Loucy (cell line): ENCODE data around the gene HDAC10.

Experiments
- CTCF ChIP-seq: fragments of 200-600 bp; sonication (generic); conservative IDR thresholded peaks from 2 replicates; pipeline ENCODE4 v1.5.1; 2014; ENCODE audit warnings: mild to moderate bottlenecking, antibody characterized with exemption, low read length
- EZH2phosphoT487 ChIP-seq: fragments of 200-600 bp; IDR thresholded peaks from 2 replicates; pipeline ENCODE4 v1.6.1; 2018; ENCODE audit warnings: antibody characterized with exemption, mild to moderate bottlenecking, moderate library complexity, borderline replicate concordance

GRCh38 chr22:50236731-50237409, 14.2 kb downstream of the HDAC10 start:
- TF ChIP-seq CTCF (peak; percentile 64), EZH2phosphoT487 (no peak)
